Epithelial cell of proximal tubule (primary cell): ENCODE results near the gene CHN2. TPM values are rescaled to one million over a fixed set of nuclear protein-coding genes. Genes with fewer than 3 reads are reported as not detected.

ENCODE experiments used
- DNase-seq: peaks from one replicate; pipeline ENCODE4 v3.0.0-alpha.2; 2011; ENCODE audit warnings: low read depth
- H3K4me3 ChIP-seq: 2 replicates; pipeline ENCODE4 v1.5.1; 2011; ENCODE audit warnings: low read depth, mild to moderate bottlenecking, low read length
- CTCF ChIP-seq: conservative IDR thresholded peaks from 2 replicates; pipeline ENCODE4 v1.5.1; 2012; ENCODE audit warnings: low read depth, mild to moderate bottlenecking, low read length
- total RNA-seq: library from RNA; depleted of rRNA; stranded (reverse); fragments of >200 nt; gene quantifications from 2 replicates; pipeline ENCODE4 v1.2.3, GENCODE V29; 2015

CHN2 gene
- total RNA-seq, 1 donor from 2014 or later = 0.35 TPM

- DNase-seq = no peak
- no peak overlapping the region for H3K4me3 ChIP-seq
- TF ChIP-seq CTCF = no peak
Observed at GRCh38 chr7:29488977-29489376, 294.4 kb downstream of the CHN2 start.

- H3K4me3 ChIP-seq = no peak overlapping the region
- no peak for DNase-seq
- no peak for TF ChIP-seq CTCF
Observed at GRCh38 chr7:29490094-29490607, 295.6 kb downstream of the CHN2 start.

- no peak for TF ChIP-seq CTCF
- no peak overlapping the region for H3K4me3 ChIP-seq
- DNase-seq = no peak
Observed at GRCh38 chr7:29494350-29494749, 299.8 kb downstream of the CHN2 start.

- no peak for DNase-seq
- TF ChIP-seq CTCF = no peak
- H3K4me3 ChIP-seq = no peak overlapping the region
Observed at GRCh38 chr7:29495653-29496052, 301.1 kb downstream of the CHN2 start.

- TF ChIP-seq CTCF = no peak
- no peak for DNase-seq
- no peak overlapping the region for H3K4me3 ChIP-seq
Observed at GRCh38 chr7:29496355-29497020, 301.9 kb downstream of the CHN2 start.

- TF ChIP-seq CTCF = no peak
- DNase-seq = no peak
- H3K4me3 ChIP-seq = no peak overlapping the region
Observed at GRCh38 chr7:29499932-29500331, 305.4 kb downstream of the CHN2 start.

GRCh38 chr7:29500719-29501118, 306.1 kb downstream of the CHN2 start:
- DNase-seq = no peak
- TF ChIP-seq CTCF = no peak
- H3K4me3 ChIP-seq = no peak overlapping the region
